GM18873 (cell line): ENCODE data around the gene MUC5B.
"Not testable (repeated sequence)": the region's sequence is repeated elsewhere in the genome, so short reads cannot be mapped to it uniquely, and the experiment has no call there.

Source experiments
- ATAC-seq: cut with Tn5 transposase; IDR thresholded peaks from one replicate; pipeline ENCODE4 v1.9.1; 2021; ENCODE audit warnings: mild to moderate bottlenecking, moderate library complexity, moderate number of reproducible peaks; ENCODE audit not compliant: unreplicated experiment, low FRiP score

The MUC5B gene

DNA sequence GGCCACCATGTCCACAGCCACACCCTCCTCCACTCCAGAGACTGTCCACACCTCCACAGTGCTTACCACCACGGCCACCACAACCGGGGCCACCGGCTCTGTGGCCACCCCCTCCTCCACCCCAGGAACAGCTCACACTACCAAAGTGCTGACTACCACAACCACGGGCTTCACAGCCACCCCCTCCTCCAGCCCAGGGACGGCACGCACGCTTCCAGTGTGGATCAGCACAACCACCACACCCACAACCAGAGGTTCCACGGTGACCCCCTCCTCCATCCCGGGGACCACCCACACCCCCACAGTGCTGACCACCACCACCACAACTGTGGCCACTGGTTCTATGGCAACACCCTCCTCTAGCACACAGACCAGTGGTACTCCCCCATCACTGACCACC, 21.7 kb downstream of the MUC5B start:
- ATAC-seq: not testable (repeated sequence)

- ATAC-seq: not testable (repeated sequence)
Observed at GRCh38 chr11:1245717-1246116, 22.9 kb downstream of the MUC5B start.

DNA sequence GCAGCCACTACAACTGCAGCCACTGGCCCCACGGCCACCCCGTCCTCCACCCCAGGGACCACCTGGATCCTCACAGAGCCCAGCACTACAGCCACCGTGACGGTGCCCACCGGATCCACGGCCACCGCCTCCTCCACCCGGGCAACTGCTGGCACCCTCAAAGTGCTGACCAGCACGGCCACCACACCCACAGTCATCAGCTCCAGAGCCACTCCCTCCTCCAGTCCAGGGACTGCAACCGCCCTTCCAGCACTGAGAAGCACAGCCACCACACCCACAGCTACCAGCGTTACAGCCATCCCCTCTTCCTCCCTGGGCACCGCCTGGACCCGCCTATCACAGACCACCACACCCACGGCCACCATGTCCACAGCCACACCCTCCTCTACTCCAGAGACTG, 23.4 kb downstream of the MUC5B start:
- not testable (repeated sequence) for ATAC-seq

- ATAC-seq: not testable (repeated sequence)
Observed at GRCh38 chr11:1247026-1247425, 24.2 kb downstream of the MUC5B start.

- ATAC-seq: not testable (repeated sequence)
Observed at GRCh38 chr11:1248951-1249350, 26.1 kb downstream of the MUC5B start.

DNA sequence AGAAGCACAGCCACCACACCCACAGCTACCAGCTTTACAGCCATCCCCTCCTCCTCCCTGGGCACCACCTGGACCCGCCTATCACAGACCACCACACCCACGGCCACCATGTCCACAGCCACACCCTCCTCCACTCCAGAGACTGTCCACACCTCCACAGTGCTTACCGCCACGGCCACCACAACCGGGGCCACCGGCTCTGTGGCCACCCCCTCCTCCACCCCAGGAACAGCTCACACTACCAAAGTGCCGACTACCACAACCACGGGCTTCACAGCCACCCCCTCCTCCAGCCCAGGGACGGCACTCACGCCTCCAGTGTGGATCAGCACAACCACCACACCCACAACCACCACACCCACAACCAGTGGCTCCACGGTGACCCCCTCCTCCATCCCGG, 27.5 kb downstream of the MUC5B start:
- ATAC-seq: not testable (repeated sequence)

- no peak for ATAC-seq
Observed at GRCh38 chr11:1251236-1251770, 28.4 kb downstream of the MUC5B start.

GRCh38 chr11:1252371-1253102, 29.7 kb downstream of the MUC5B start:
- no peak for ATAC-seq

GRCh38 chr11:1253103-1253485, 30.2 kb downstream of the MUC5B start:
- ATAC-seq: no peak

DNA sequence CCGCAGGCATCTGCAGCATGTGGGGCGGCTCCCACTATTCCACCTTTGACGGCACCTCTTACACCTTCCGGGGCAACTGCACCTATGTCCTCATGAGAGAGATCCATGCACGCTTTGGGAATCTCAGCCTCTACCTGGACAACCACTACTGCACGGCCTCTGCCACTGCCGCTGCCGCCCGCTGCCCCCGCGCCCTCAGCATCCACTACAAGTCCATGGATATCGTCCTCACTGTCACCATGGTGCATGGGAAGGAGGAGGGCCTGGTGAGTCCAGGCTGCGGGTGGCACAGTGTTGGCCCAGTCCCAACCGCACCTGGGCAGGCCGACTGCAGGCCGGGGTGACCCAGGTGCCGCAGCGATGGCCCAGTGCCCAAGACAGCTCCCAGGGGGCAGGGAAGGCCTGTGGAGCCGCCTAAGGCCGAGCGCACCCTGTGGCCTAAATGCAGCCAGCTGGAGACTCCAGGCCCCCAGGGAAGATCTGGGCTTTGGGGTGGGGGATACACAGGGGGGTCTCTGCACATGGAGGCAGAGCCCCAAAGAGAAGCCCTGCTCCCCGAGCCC, 31.3 kb downstream of the MUC5B start:
- no peak for ATAC-seq

DNA sequence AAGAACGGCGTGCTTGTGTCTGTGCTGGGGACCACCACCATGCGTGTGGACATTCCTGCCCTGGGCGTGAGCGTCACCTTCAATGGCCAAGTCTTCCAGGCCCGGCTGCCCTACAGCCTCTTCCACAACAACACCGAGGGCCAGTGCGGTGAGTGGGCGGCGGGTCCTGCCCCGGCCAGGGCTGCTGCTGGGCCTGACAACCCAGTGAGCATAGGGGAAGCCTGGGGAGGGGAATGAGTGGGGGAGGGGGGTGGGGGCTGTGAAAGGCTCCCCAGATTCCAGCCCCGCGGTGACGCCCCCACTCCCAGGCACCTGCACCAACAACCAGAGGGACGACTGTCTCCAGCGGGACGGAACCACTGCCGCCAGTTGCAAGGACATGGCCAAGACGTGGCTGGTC, 31.9 kb downstream of the MUC5B start:
- no peak for ATAC-seq

DNA sequence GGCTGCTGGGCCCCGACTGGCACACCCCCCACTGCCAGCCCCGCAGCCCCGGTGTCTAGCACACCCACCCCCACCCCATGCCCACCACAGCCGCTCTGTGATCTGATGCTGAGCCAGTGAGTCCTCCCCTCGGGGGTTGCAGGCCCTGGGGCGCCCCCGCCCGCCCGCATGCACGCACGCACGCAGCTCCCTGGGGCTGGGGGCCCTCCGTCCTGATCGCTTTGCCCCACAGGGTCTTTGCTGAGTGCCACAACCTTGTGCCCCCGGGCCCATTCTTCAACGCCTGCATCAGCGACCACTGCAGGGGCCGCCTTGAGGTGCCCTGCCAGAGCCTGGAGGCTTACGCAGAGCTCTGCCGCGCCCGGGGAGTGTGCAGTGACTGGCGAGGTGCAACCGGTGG, 32.3 kb downstream of the MUC5B start:
- no peak for ATAC-seq

GRCh38 chr11:1256257-1257045, 33.6 kb downstream of the MUC5B start:
- no peak for ATAC-seq

GRCh38 chr11:1257366-1257765, 34.5 kb downstream of the MUC5B start:
- no peak for ATAC-seq

- ATAC-seq: no peak
Observed at GRCh38 chr11:1257916-1258315, 35.0 kb downstream of the MUC5B start.

DNA sequence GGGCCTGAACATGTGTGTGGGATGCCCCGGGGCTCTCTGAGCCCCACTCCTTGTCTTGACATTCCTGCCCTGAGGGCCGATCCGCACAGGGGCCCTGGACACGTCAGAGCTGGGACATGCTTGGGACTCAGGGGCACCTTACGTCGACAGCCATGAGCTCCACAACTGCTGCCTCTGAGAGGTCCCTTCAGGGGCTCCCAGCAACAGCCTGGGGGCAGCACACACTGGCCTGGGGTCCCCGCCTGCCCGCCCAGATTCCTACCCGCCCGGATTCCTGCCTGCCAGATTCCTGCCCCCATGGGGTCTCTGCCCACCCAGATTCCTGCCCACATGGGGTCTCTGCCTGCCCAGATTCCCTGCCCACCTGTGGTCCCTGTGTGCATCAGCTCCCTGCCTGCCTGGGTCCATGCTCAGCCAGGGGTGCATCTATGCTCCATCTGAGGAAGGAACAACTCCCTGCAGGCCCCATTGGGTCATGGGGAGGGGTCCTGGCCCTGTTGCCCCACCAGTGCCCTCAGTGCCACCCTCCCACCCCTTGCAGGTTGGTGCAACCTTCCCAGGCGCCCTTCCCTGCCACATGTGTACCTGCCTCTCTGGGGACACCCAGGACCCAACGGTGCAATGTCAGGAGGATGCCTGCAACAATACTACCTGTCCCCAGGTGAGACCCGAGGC, 35.7 kb downstream of the MUC5B start:
- no peak for ATAC-seq

GRCh38 chr11:1259076-1259461, 36.2 kb downstream of the MUC5B start:
- ATAC-seq: no peak

DNA sequence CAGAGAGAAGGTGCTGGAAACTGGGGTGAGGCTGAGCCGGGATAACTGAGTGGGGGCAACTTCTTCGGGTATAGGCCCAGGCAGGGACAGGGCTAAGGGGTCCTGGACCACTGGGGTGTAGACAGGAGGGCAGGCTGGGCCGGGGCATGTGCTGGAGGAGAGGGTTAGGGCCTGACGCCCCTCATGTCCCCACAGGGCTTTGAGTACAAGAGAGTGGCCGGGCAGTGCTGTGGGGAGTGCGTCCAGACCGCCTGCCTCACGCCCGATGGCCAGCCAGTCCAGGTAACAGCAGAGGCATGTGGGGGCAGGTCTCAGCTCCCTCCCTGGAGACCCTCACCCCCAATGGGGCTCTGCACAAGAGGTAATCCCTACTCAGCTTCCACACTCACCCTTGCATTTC, 36.7 kb downstream of the MUC5B start:
- no peak for ATAC-seq

DNA sequence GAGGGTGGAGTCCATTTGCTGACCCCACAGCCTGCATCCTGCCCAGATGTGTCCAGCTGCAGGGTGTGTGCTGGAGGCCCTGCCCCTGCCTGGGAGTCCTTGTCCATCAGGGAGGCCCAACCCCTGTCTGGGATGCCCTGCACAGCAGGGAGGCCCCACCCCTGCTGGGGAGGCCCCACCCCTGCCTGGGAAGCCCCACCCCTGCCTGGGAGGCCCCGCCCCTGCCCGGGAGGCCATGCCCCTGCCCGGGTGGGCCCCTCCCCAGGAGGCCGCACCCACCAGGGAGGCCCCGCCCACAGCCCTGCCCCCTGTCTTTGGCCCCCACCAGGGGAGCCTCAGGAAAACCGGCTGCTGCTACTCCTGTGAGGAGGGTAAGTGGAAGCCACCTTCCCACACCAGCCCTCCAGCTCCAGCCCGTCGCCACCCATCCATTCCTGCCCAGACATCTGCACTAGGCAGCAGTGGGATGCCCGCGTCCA, 37.2 kb downstream of the MUC5B start:
- no peak for ATAC-seq

- no peak for ATAC-seq
Observed at GRCh38 chr11:1260620-1261019, 37.8 kb downstream of the MUC5B start.
